PC-3 (cell line): ENCODE results near the gene TMEM59. TPM values are rescaled to one million over a fixed set of nuclear protein-coding genes. Genes with fewer than 3 reads are reported as not detected.
A peak's percentile ranks its signal among the peaks of the same experiment; 100 is the strongest.

ENCODE experiments used
- ATAC-seq: fragments of 200-7000 bp; cut with Tn5 transposase; 2 replicates; pipeline ENCODE4 v1.9.1; 2020; ENCODE audit warnings: mild to moderate bottlenecking, moderate library complexity
- BruUV-seq: library from RNA; stranded (reverse); fragments of 400-500 nt; replicated peaks from 2 replicates; lab custom pipeline; 2021; lab: Mats Ljungman, UMichigan
- CTCF ChIA-PET: fragments of 300-600 bp; sonication (Branson Sonifier 250); formaldehyde crosslinking; loops from one replicate; lab custom pipeline; 2022; ENCODE audit warnings: antibody characterized with exemption; lab: Charles Lee
- POLR2A ChIA-PET: fragments of 300-600 bp; sonication (Branson Sonifier 250); formaldehyde crosslinking; loops from one replicate; lab custom pipeline; 2022; ENCODE audit warnings: antibody characterized with exemption; ENCODE audit not compliant: unreplicated experiment; lab: Charles Lee
- DNase-seq: peaks from one replicate; pipeline ENCODE4 v3.0.0-alpha.2; 2015
- H2AFZ ChIP-seq: fragments of 300-600 bp; sonication (generic); 2 replicates; pipeline ENCODE4 v1.6.0; 2016; ENCODE audit warnings: antibody characterized with exemption, low read length
- H3F3A ChIP-seq: fragments of 300-600 bp; sonication (generic); one replicate; pipeline ENCODE4 v1.6.0; 2017; ENCODE audit warnings: antibody characterized with exemption, low read length, control low read depth, mild to moderate bottlenecking; ENCODE audit not compliant: unreplicated experiment
- H3K27ac ChIP-seq: fragments of 300-600 bp; sonication (generic); 2 replicates; pipeline ENCODE4 v1.5.1; 2016; ENCODE audit warnings: mild to moderate bottlenecking, low read length
- H3K27me3 ChIP-seq: fragments of 300-600 bp; sonication (generic); 2 replicates; pipeline ENCODE4 v1.6.1; 2016; ENCODE audit warnings: low read length, mixed read lengths
- H3K36me3 ChIP-seq: fragments of 300-600 bp; sonication (generic); 2 replicates; pipeline ENCODE4 v1.6.1; 2016; ENCODE audit warnings: low read depth, mixed run types, low read length, mixed read lengths
- H3K4me1 ChIP-seq: fragments of 300-600 bp; sonication (generic); 2 replicates; pipeline ENCODE4 v1.5.1; 2016; ENCODE audit warnings: low read length; ENCODE audit not compliant: insufficient read depth
- H3K4me2 ChIP-seq: fragments of 300-600 bp; sonication (generic); 2 replicates; pipeline ENCODE4 v1.6.0; 2016; ENCODE audit warnings: low read length
- H3K4me3 ChIP-seq: fragments of 300-600 bp; sonication (generic); 2 replicates; pipeline ENCODE4 v1.5.1; 2016; ENCODE audit warnings: mild to moderate bottlenecking, low read length, mixed read lengths
- H3K79me2 ChIP-seq: fragments of 300-600 bp; sonication (generic); 2 replicates; pipeline ENCODE4 v1.6.1; 2017; ENCODE audit warnings: low read length, mixed read lengths
- H3K9ac ChIP-seq: fragments of 300-600 bp; sonication (generic); 2 replicates; pipeline ENCODE4 v1.6.0; 2016; ENCODE audit warnings: mild to moderate bottlenecking, low read length
- H3K9me2 ChIP-seq: fragments of 300-600 bp; sonication (generic); replicated peaks from 2 replicates; pipeline ENCODE4 v1.6.1; 2016; ENCODE audit warnings: mixed run types, low read length, mixed read lengths
- H3K9me3 ChIP-seq: fragments of 300-600 bp; sonication (generic); 2 replicates; pipeline ENCODE4 v1.6.1; 2016; ENCODE audit warnings: low read length, mixed read lengths
- H4K20me1 ChIP-seq: fragments of 300-600 bp; sonication (generic); 2 replicates; pipeline ENCODE4 v1.6.1; 2016; ENCODE audit warnings: low read length, mixed read lengths
- CTCF ChIP-seq: fragments of 300-600 bp; sonication (generic); conservative IDR thresholded peaks from 2 replicates; pipeline ENCODE4 v1.5.1; 2017; ENCODE audit warnings: antibody characterized with exemption, low read depth, mild to moderate bottlenecking, low read length
- EZH2 ChIP-seq: fragments of 300-600 bp; sonication (generic); IDR thresholded peaks from one replicate; pipeline ENCODE4 v1.6.1; 2017; ENCODE audit warnings: antibody characterized with exemption, mild to moderate bottlenecking, low read length; ENCODE audit not compliant: unreplicated experiment
- EZH2phosphoT487 ChIP-seq: fragments of 300-600 bp; sonication (generic); IDR thresholded peaks from 2 replicates; pipeline ENCODE4 v1.6.1; 2018; ENCODE audit warnings: mild to moderate bottlenecking, antibody characterized with exemption, low read length, borderline replicate concordance
- intact Hi-C: fragments of 100-400 bp; cut with micrococcal nuclease; formaldehyde crosslinking; loops from 2 replicates; pipeline ENCODE4 v1.9.0; 2023
- microRNA-seq: library from miRNA; unstranded; fragments of <30 nt; microRNA quantifications from one replicate; pipeline ENCODE4 v1.1.0, GENCODE V29; 2020; ENCODE audit not compliant: unreplicated experiment
- total RNA-seq: library from RNA; depleted of rRNA; stranded (reverse); fragments of >200 nt; gene quantifications from 2 replicates; pipeline ENCODE4 v1.2.3, GENCODE V29; 2014; rRNA removed

The TMEM59 gene
- total RNA-seq, 1 experiment from 2014 or later, result 133 TPM

GRCh38 chr1:53982034-53982762, 70.8 kb downstream of the TMEM59 start:
- H2AFZ ChIP-seq, result peak overlapping the region; percentile 75
- H3K9me3 ChIP-seq, result no peaks in the 10 kb centered on the region
- no peaks in the 10 kb centered on the region for H3K79me2 ChIP-seq
- H3K36me3 ChIP-seq, result no peaks in the 10 kb centered on the region
- no peak for TF ChIP-seq EZH2
- TF ChIP-seq CTCF, result no peak
- TF ChIP-seq EZH2phosphoT487, result no peak
- BruUV-seq, result no TSS peak
- intact Hi-C loops, result no loop called here
- peak overlapping the region; percentile 30 for H3K4me3 ChIP-seq
- DNase-seq, result peak; percentile 9
- H3K4me1 ChIP-seq, result no peaks in the 10 kb centered on the region
- peak; percentile 55 for ATAC-seq
- no peaks in the 10 kb centered on the region for H4K20me1 ChIP-seq
- no peak overlapping the region for H3K27ac ChIP-seq
- ChIA-PET CTCF (interaction anchor here (0.6 kb wide), 1 partner anchor 19 kb away, joined by 3 read pairs; no protein-coding TSS in a partner anchor), POLR2A (no interaction called here)
- no peaks in the 10 kb centered on the region for H3K27me3 ChIP-seq
- no peaks in the 10 kb centered on the region for H3K9me2 ChIP-seq
- peak overlapping the region; percentile 60 for H3K4me2 ChIP-seq
- H3F3A ChIP-seq, result no peaks in the 10 kb centered on the region
- H3K9ac ChIP-seq, result no peak overlapping the region

GRCh38 chr1:53981220-53981619, 71.8 kb downstream of the TMEM59 start:
- ChIA-PET CTCF (no interaction called here), POLR2A (no interaction called here)
- no peak for DNase-seq
- Histone ChIP-seq H3K4me1 (no peaks in the 10 kb centered on the region), H3K4me3 (no peak overlapping the region), H3K9me2 (no peaks in the 10 kb centered on the region), H4K20me1 (no peaks in the 10 kb centered on the region), H3K27me3 (no peaks in the 10 kb centered on the region), H3K79me2 (no peaks in the 10 kb centered on the region), H3F3A (no peaks in the 10 kb centered on the region), H2AFZ (no peak overlapping the region), H3K9ac (no peak overlapping the region), H3K36me3 (no peaks in the 10 kb centered on the region), H3K4me2 (no peak overlapping the region), H3K9me3 (no peaks in the 10 kb centered on the region), H3K27ac (no peak overlapping the region)
- TF ChIP-seq CTCF (no peak), EZH2phosphoT487 (no peak), EZH2 (no peak)
- no peak for ATAC-seq
- intact Hi-C loops, result no loop called here
- BruUV-seq, result no TSS peak

DNA sequence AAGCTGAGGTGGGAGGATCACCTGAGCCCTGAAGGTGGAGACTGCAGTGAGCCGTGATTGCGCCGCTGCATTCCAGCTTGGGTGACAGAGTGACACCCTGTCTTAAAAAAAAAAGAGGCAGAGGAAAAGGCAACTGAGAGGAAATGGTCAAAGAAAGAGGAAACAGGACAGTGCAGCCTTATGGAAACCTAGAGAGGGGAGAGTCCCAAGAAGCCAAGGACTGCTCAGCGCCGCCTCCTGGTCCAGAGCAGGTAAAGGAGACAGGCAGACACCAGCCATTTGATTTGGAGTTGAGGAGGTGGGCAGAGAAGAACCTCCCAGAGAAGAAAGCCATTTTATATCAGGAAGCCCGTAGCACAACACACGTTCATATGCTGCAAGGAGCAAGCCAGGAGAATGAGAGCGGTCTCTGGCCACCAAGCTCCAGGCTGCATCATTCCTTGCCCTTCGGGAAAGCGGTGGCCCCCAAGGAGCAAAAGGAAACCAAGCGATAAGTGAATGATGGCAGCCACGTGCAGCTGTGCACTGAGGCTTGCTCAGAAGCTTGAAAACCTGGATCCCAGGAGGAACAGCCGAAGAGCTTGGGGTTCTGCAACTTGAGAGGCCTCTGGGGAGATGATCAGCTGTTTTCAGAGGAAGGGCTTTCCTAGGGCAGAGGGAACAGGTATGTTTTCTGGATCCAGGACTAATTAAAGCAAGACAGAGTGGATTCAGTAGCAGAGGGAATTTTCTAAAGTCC, 73.1 kb downstream of the TMEM59 start:
- H3K9me2 ChIP-seq, result no peaks in the 10 kb centered on the region
- H3K9ac ChIP-seq, result no peak overlapping the region
- no TSS peak for BruUV-seq
- H2AFZ ChIP-seq, result no peak overlapping the region
- ChIA-PET CTCF (no interaction called here), POLR2A (no interaction called here)
- no peaks in the 10 kb centered on the region for H3K9me3 ChIP-seq
- H3F3A ChIP-seq, result no peaks in the 10 kb centered on the region
- no peaks in the 10 kb centered on the region for H3K36me3 ChIP-seq
- TF ChIP-seq EZH2phosphoT487, result no peak
- no peak overlapping the region for H3K4me2 ChIP-seq
- no peaks in the 10 kb centered on the region for H4K20me1 ChIP-seq
- H3K27ac ChIP-seq, result no peak overlapping the region
- no peak for DNase-seq
- H3K27me3 ChIP-seq, result no peaks in the 10 kb centered on the region
- intact Hi-C loops, result no loop called here
- H3K4me3 ChIP-seq, result no peak overlapping the region
- no peaks in the 10 kb centered on the region for H3K79me2 ChIP-seq
- ATAC-seq, result no peak
- no peaks in the 10 kb centered on the region for H3K4me1 ChIP-seq

Small RNA genes within 50 kb of the gene (microRNA-seq; reads per million reads assigned to microRNA genes)
- gene MIR4781, result 1.3 reads per million

Other genes starting within 250 kb of the TMEM59 start
- 59.3 and 63.6 TPM in 2 replicates for gene NDC1, start 214.9 kb downstream of the TMEM59 start, total RNA-seq
- 21.1 and 22.7 TPM in 2 replicates for gene YIPF1, start 163.4 kb downstream of the TMEM59 start, total RNA-seq
- not detected in 2 replicates for gene DIO1, start 159.0 kb downstream of the TMEM59 start, total RNA-seq
- 49.7 and 66.7 TPM in 2 replicates for gene IFT25, start 107.5 kb downstream of the TMEM59 start, total RNA-seq
- gene LRRC42, start 106.9 kb downstream of the TMEM59 start, total RNA-seq, result 23.9 and 27.3 TPM in 2 replicates
- not detected in 2 replicates for gene LDLRAD1, start 35.0 kb downstream of the TMEM59 start, total RNA-seq
- gene TCEANC2, start 404 bp upstream of the TMEM59 start, total RNA-seq, result 4.2 and 7.7 TPM in 2 replicates
- gene CDCP2, start 99.8 kb upstream of the TMEM59 start, total RNA-seq, result 0.35 TPM in 1 of 2 replicates, not detected in the other
- 3.6 and 11.9 TPM in 2 replicates for gene CYB5RL, start 146.8 kb upstream of the TMEM59 start, total RNA-seq
- gene MRPL37, start 147.0 kb upstream of the TMEM59 start, total RNA-seq, result 191 and 211 TPM in 2 replicates